Neural progenitor cell (in vitro differentiated cells): ENCODE data around the gene ACER2. TPM values are rescaled to one million over a fixed set of nuclear protein-coding genes. Genes with fewer than 3 reads are reported as not detected.
"Not testable (repeated sequence)": the region's sequence is repeated elsewhere in the genome, so short reads cannot be mapped to it uniquely, and the experiment has no call there.

ENCODE experiments used
- DNase-seq: peaks from one replicate; pipeline ENCODE4 v3.0.0-alpha.2; 2016; ENCODE audit warnings: low spot score
- H2AFZ ChIP-seq: fragments of 200-600 bp; sonication (generic); replicated peaks from 2 replicates; pipeline ENCODE4 v1.6.1; 2016; ENCODE audit warnings: antibody characterized with exemption
- H3F3A ChIP-seq: fragments of 200-600 bp; sonication (generic); 2 replicates; pipeline ENCODE4 v1.6.1; 2016; ENCODE audit warnings: antibody characterized with exemption, low read depth
- H3K27ac ChIP-seq: fragments of 200-600 bp; sonication (generic); 2 replicates; pipeline ENCODE4 v1.5.1; 2016; ENCODE audit warnings: mild to moderate bottlenecking
- H3K27me3 ChIP-seq: fragments of 200-600 bp; sonication (generic); 2 replicates; pipeline ENCODE4 v1.6.1; 2016; ENCODE audit warnings: mild to moderate bottlenecking, moderate library complexity
- H3K36me3 ChIP-seq: fragments of 200-600 bp; sonication (generic); 2 replicates; pipeline ENCODE4 v1.5.1; 2016
- H3K4me1 ChIP-seq: fragments of 200-600 bp; sonication (generic); 2 replicates; pipeline ENCODE4 v1.6.1; 2016; ENCODE audit warnings: mixed run types
- H3K4me2 ChIP-seq: fragments of 200-600 bp; sonication (generic); 2 replicates; pipeline ENCODE4 v1.6.1; 2016
- H3K4me3 ChIP-seq: fragments of 200-600 bp; sonication (generic); 2 replicates; pipeline ENCODE4 v1.5.1; 2016
- H3K79me2 ChIP-seq: fragments of 200-600 bp; sonication (generic); 2 replicates; pipeline ENCODE4 v1.6.1; 2016; ENCODE audit warnings: low read depth
- H3K9ac ChIP-seq: fragments of 200-600 bp; sonication (generic); 2 replicates; pipeline ENCODE4 v1.6.1; 2016
- H3K9me3 ChIP-seq: fragments of 200-600 bp; sonication (generic); 2 replicates; pipeline ENCODE4 v1.5.1; 2016; ENCODE audit warnings: low read depth
- H4K20me1 ChIP-seq: fragments of 200-600 bp; sonication (generic); 2 replicates; pipeline ENCODE4 v1.6.1; 2016; ENCODE audit warnings: low read depth
- H3K27ac Mint-ChIP-seq: 3 replicates; pipeline ENCODE4 v1.8.0; 2021; ENCODE audit warnings: mixed read lengths
- H3K27me3 Mint-ChIP-seq: 2 replicates; pipeline ENCODE4 v1.8.0; 2022; ENCODE audit warnings: low read depth, mild to moderate bottlenecking, inconsistent platforms, moderate library complexity, mixed read lengths; ENCODE audit not compliant: insufficient read depth
- H3K36me3 Mint-ChIP-seq: 3 replicates; pipeline ENCODE4 v1.8.0; 2021; ENCODE audit warnings: mixed read lengths
- H3K4me1 Mint-ChIP-seq: 3 replicates; pipeline ENCODE4 v1.8.0; 2021; ENCODE audit warnings: mixed read lengths
- H3K4me3 Mint-ChIP-seq: 3 replicates; pipeline ENCODE4 v1.8.0; 2021; ENCODE audit warnings: mild to moderate bottlenecking, moderate library complexity, mixed read lengths
- H3K9me3 Mint-ChIP-seq: 3 replicates; pipeline ENCODE4 v1.8.0; 2020; ENCODE audit warnings: mixed read lengths
- CTCF ChIP-seq: fragments of 200-600 bp; sonication (generic); IDR thresholded peaks from 2 replicates; pipeline ENCODE4 v1.5.1; 2017; ENCODE audit warnings: antibody characterized with exemption, mild to moderate bottlenecking
- EZH2 ChIP-seq: fragments of 200-600 bp; sonication (generic); IDR thresholded peaks from 2 replicates; pipeline ENCODE4 v1.6.1; 2017; ENCODE audit warnings: antibody characterized with exemption, mild to moderate bottlenecking, moderate library complexity
- EZH2phosphoT487 ChIP-seq: fragments of 200-600 bp; sonication (generic); IDR thresholded peaks from 2 replicates; pipeline ENCODE4 v1.6.1; 2017; ENCODE audit warnings: antibody characterized with exemption
- total RNA-seq: library from RNA; depleted of rRNA; stranded (reverse); fragments of >200 nt; gene quantifications from 2 replicates; pipeline ENCODE4 v1.2.3, GENCODE V29; 2015; ENCODE audit warnings: low replicate concordance

ACER2 gene
- total RNA-seq, 1 donor from 2014 or later, result 5.6 TPM

- Mint-ChIP-seq H3K9me3 (peaks cover 6% of the 10 kb centered on the region), H3K4me1 (no peaks in the 10 kb centered on the region), H3K27ac (no peak overlapping the region), H3K36me3 (peaks cover 13% of the 10 kb centered on the region), H3K27me3 (peaks cover 4% of the 10 kb centered on the region), H3K4me3 (no peak overlapping the region)
- Histone ChIP-seq H4K20me1 (no peaks in the 10 kb centered on the region), H3K4me2 (no peak overlapping the region), H3K27ac (no peak overlapping the region), H3K9me3 (no peaks in the 10 kb centered on the region), H3K79me2 (no peaks in the 10 kb centered on the region), H3K4me3 (no peak overlapping the region), H3K27me3 (no peaks in the 10 kb centered on the region), H3F3A (no peaks in the 10 kb centered on the region), H3K36me3 (no peaks in the 10 kb centered on the region), H3K4me1 (no peaks in the 10 kb centered on the region), H2AFZ (no peak overlapping the region), H3K9ac (no peak overlapping the region)
- no peak for TF ChIP-seq EZH2phosphoT487
- TF ChIP-seq EZH2, result no peak
- no peak for TF ChIP-seq CTCF
- DNase-seq, result no peak
Measured at GRCh38 chr9:19430201-19430760, 21.5 kb downstream of the ACER2 start.

- no peaks in the 10 kb centered on the region for H3K27me3 ChIP-seq
- no peak overlapping the region for H3K9ac ChIP-seq
- H3K36me3 Mint-ChIP-seq, result peaks cover 14% of the 10 kb centered on the region
- H3K27ac ChIP-seq, result no peak overlapping the region
- H3K4me3 ChIP-seq, result no peak overlapping the region
- no peaks in the 10 kb centered on the region for H3K9me3 ChIP-seq
- H3K4me1 ChIP-seq, result no peaks in the 10 kb centered on the region
- no peak overlapping the region for H3K27ac Mint-ChIP-seq
- no peaks in the 10 kb centered on the region for H3K79me2 ChIP-seq
- no peak for TF ChIP-seq EZH2
- no peak for TF ChIP-seq EZH2phosphoT487
- TF ChIP-seq CTCF, result no peak
- no peaks in the 10 kb centered on the region for H3F3A ChIP-seq
- peaks cover 4% of the 10 kb centered on the region for H3K27me3 Mint-ChIP-seq
- H3K9me3 Mint-ChIP-seq, result peaks cover 6% of the 10 kb centered on the region
- H3K4me2 ChIP-seq, result no peak overlapping the region
- no peaks in the 10 kb centered on the region for H3K36me3 ChIP-seq
- H3K4me1 Mint-ChIP-seq, result no peaks in the 10 kb centered on the region
- no peak overlapping the region for H2AFZ ChIP-seq
- no peaks in the 10 kb centered on the region for H4K20me1 ChIP-seq
- no peak overlapping the region for H3K4me3 Mint-ChIP-seq
- DNase-seq, result no peak
Measured at GRCh38 chr9:19431361-19432171, 22.8 kb downstream of the ACER2 start.

GRCh38 chr9:19432473-19432872, 23.7 kb downstream of the ACER2 start:
- Mint-ChIP-seq H3K4me1 (no peaks in the 10 kb centered on the region), H3K27me3 (peaks cover 5% of the 10 kb centered on the region), H3K27ac (no peak overlapping the region), H3K9me3 (peaks cover 6% of the 10 kb centered on the region), H3K36me3 (peaks cover 12% of the 10 kb centered on the region), H3K4me3 (no peak overlapping the region)
- no peaks in the 10 kb centered on the region for H3K4me1 ChIP-seq
- H3K9me3 ChIP-seq, result no peaks in the 10 kb centered on the region
- no peaks in the 10 kb centered on the region for H4K20me1 ChIP-seq
- no peak overlapping the region for H3K9ac ChIP-seq
- TF ChIP-seq EZH2, result no peak
- TF ChIP-seq EZH2phosphoT487, result no peak
- no peak for TF ChIP-seq CTCF
- DNase-seq, result no peak
- no peak overlapping the region for H2AFZ ChIP-seq
- no peaks in the 10 kb centered on the region for H3K79me2 ChIP-seq
- H3K27ac ChIP-seq, result no peak overlapping the region
- no peak overlapping the region for H3K4me2 ChIP-seq
- H3K36me3 ChIP-seq, result no peaks in the 10 kb centered on the region
- no peaks in the 10 kb centered on the region for H3K27me3 ChIP-seq
- no peaks in the 10 kb centered on the region for H3F3A ChIP-seq
- H3K4me3 ChIP-seq, result no peak overlapping the region

GRCh38 chr9:19433729-19434128, 24.9 kb downstream of the ACER2 start:
- not testable (repeated sequence) for H3K4me1 Mint-ChIP-seq, H3K9me3 Mint-ChIP-seq

More at GRCh38 chr9:19433729-19434128, 24.9 kb downstream of the ACER2 start:
- not testable (repeated sequence) for H3K4me2 ChIP-seq, H3K79me2 ChIP-seq, H3K9me3 ChIP-seq, H3K4me3 ChIP-seq, H3K27ac ChIP-seq, H2AFZ ChIP-seq, H3K4me1 ChIP-seq, H3F3A ChIP-seq, H3K9ac ChIP-seq, DNase-seq, H3K27ac Mint-ChIP-seq, H3K27me3 ChIP-seq, H3K4me3 Mint-ChIP-seq, H3K36me3 ChIP-seq, H3K27me3 Mint-ChIP-seq, H4K20me1 ChIP-seq
- H3K36me3 Mint-ChIP-seq, result peaks cover 13% of the 10 kb centered on the region
